K562 (cell line): ENCODE data around the gene PAEP. TPM values are rescaled to one million over a fixed set of nuclear protein-coding genes. Genes with fewer than 3 reads are reported as not detected.

Source experiments
- ATAC-seq: fragments of 200-7000 bp; cut with Tn5 transposase; 3 replicates; pipeline ENCODE4 v1.9.1; 2020; ENCODE audit warnings: moderate library complexity
- BruUV-seq: library from RNA; stranded (reverse); fragments of 400-500 nt; replicated peaks from 2 replicates; lab custom pipeline; 2021; lab: Mats Ljungman, UMichigan
- CTCF ChIA-PET: fragments of 300-600 bp; formaldehyde crosslinking; extraction: SDS; loops from one replicate; lab custom pipeline; 2021; ENCODE audit warnings: low intra/inter-chr PET ratio; lab: Yijun Ruan, JAX
- POLR2A ChIA-PET: fragments of 300-600, 350-650 bp; sonication (Branson Sonifier 250); formaldehyde crosslinking; extraction: SDS; loops from one replicate; lab custom pipeline; 2021; ENCODE audit warnings: antibody characterized with exemption, inconsistent platforms; lab: Yijun Ruan, JAX
- DNase-seq, 4 experiments: peaks; one replicate each; pipeline versions ENCODE4 v3.0.0 to v3.0.0-alpha.2; 2011 to 2018; ENCODE audit warnings: low spot score in 3 of 4, mixed read lengths in 3 of 4; ENCODE audit errors: extremely low read depth in 1 of 4
- FAIRE-seq: peaks from 2 replicates; lab custom pipeline; 2011; peaks lifted over from hg19 to GRCh38; lab: Jason Lieb, UNC
- H2AFZ ChIP-seq: 2 replicates; pipeline ENCODE4 v1.6.0; 2011; ENCODE audit warnings: low read depth, low read length, control low read depth, inconsistent platforms
- H3K27ac ChIP-seq: fragments of 200-600 bp; 3 replicates; pipeline ENCODE4 v1.8.0; 2011; ENCODE audit warnings: low read depth, mild to moderate bottlenecking, control low read depth, inconsistent platforms, low read length, moderate library complexity, mixed read lengths; ENCODE audit errors: extremely low read depth
- H3K27me3 ChIP-seq, 2 experiments: fragments of 300-600 bp in 1 of 2; 2 replicates in 1 of 2; 3 replicates in 1 of 2; pipeline versions ENCODE4 v1.6.0 to v1.8.0; 2011; ENCODE audit warnings: inconsistent platforms in 2 of 2, low read length in 2 of 2, mild to moderate bottlenecking in 1 of 2, mixed read lengths in 1 of 2, moderate library complexity in 1 of 2; ENCODE audit not compliant: control insufficient read depth in 2 of 2, insufficient read depth in 2 of 2
- H3K36me3 ChIP-seq: fragments of 300-600 bp; 3 replicates; pipeline ENCODE4 v1.8.0; 2011; ENCODE audit warnings: mild to moderate bottlenecking, low read length, inconsistent platforms; ENCODE audit not compliant: control insufficient read depth, insufficient read depth
- H3K4me1 ChIP-seq, 2 experiments: fragments of 200-600 bp in 1 of 2; replicated peaks in 1 of 2; 2 replicates in 1 of 2; 3 replicates in 1 of 2; pipeline versions ENCODE4 v1.5.1 to v1.8.0; 2011; ENCODE audit warnings: inconsistent platforms in 2 of 2, low read length in 2 of 2, mild to moderate bottlenecking in 1 of 2, mixed read lengths in 1 of 2, moderate library complexity in 1 of 2; ENCODE audit not compliant: control insufficient read depth in 2 of 2, insufficient read depth in 2 of 2
- H3K4me2 ChIP-seq: 2 replicates; pipeline ENCODE4 v1.6.1; 2011; ENCODE audit warnings: low read length, control low read depth, inconsistent platforms, mixed read lengths; ENCODE audit not compliant: insufficient read depth
- H3K4me3 ChIP-seq: fragments of 200-600 bp; sonication (generic), shearing (Covaris generic); 2 replicates; pipeline ENCODE4 v1.5.1; 2016; ENCODE audit warnings: control low read depth, inconsistent platforms
- H3K79me2 ChIP-seq: fragments of 200-600 bp; 3 replicates; pipeline ENCODE4 v1.8.0; 2011; ENCODE audit warnings: low read length, inconsistent platforms; ENCODE audit not compliant: control insufficient read depth, insufficient read depth
- H3K9ac ChIP-seq, 2 experiments: 2 replicates each; pipeline versions ENCODE4 v1.6.0 to v1.6.1; 2011; ENCODE audit warnings: low read depth in 2 of 2, low read length in 2 of 2, control low read depth in 1 of 2, inconsistent platforms in 1 of 2, mild to moderate bottlenecking in 1 of 2, mixed read lengths in 1 of 2; ENCODE audit not compliant: insufficient read depth in 1 of 2
- H3K9me1 ChIP-seq: one replicate; pipeline ENCODE4 v1.6.0; 2011; ENCODE audit warnings: inconsistent platforms, mild to moderate bottlenecking, low read length, moderate library complexity; ENCODE audit not compliant: control insufficient read depth, insufficient read depth
- H3K9me3 ChIP-seq: replicated peaks from 2 replicates; pipeline ENCODE4 v1.5.1; 2011; ENCODE audit warnings: low read depth, low read length, inconsistent platforms; ENCODE audit not compliant: control insufficient read depth, insufficient read depth
- H4K20me1 ChIP-seq: replicated peaks from 2 replicates; pipeline ENCODE4 v1.6.1; 2011; ENCODE audit warnings: low read length, inconsistent platforms, mixed read lengths; ENCODE audit not compliant: control insufficient read depth, insufficient read depth
- FOXK2 ChIP-seq, 2 experiments: fragments of 450-650 bp; IDR thresholded peaks in 1 of 2; conservative IDR thresholded peaks in 1 of 2; 2 replicates each; pipeline ENCODE4 v1.6.1; 2016; ENCODE audit warnings: low read depth in 2 of 2, mild to moderate bottlenecking in 1 of 2
- GATAD2A ChIP-seq: fragments of 450-650 bp; IDR thresholded peaks from 2 replicates; pipeline ENCODE4 v1.6.1; 2017
- JUND ChIP-seq, 2 experiments: IDR thresholded peaks; 2 replicates in 1 of 2; 3 replicates in 1 of 2; pipeline ENCODE4 v1.6.1; 2011; ENCODE audit warnings: borderline replicate concordance in 2 of 2, low read depth in 2 of 2, low read length in 2 of 2, improper control_type of control experiment in 1 of 2, missing biosample characterization in 1 of 2, missing genetic modification characterization in 1 of 2, missing genetic modification reagents in 1 of 2
- PKNOX1 ChIP-seq: fragments of 450-650 bp; IDR thresholded peaks from 2 replicates; pipeline ENCODE4 v1.6.1; 2016
- POLR2A ChIP-seq: fragments of 450-650 bp; conservative IDR thresholded peaks from 2 replicates; pipeline ENCODE4 v1.6.1; 2016
- SMARCA5 ChIP-seq: fragments of 450-650 bp; IDR thresholded peaks from 2 replicates; pipeline ENCODE4 v1.6.1; 2016
- SP1 ChIP-seq: sonication (generic); formaldehyde crosslinking; IDR thresholded peaks from 2 replicates; pipeline ENCODE4 v1.8.1; 2022; ENCODE audit warnings: mild to moderate bottlenecking, missing genetic modification reagents
- TAL1 ChIP-seq: fragments of 450-650 bp; IDR thresholded peaks from 2 replicates; pipeline ENCODE4 v1.6.1; 2016; ENCODE audit warnings: mild to moderate bottlenecking
- TEAD4 ChIP-seq, 2 experiments: sonication (generic) in 1 of 2; formaldehyde crosslinking in 1 of 2; IDR thresholded peaks; 2 replicates each; pipeline versions ENCODE4 v1.6.1 to v1.8.0; 2012 to 2022; ENCODE audit warnings: borderline replicate concordance in 1 of 2, inconsistent platforms in 1 of 2, low read length in 1 of 2, mild to moderate bottlenecking in 1 of 2, missing genetic modification reagents in 1 of 2
- TRIM24 ChIP-seq, 2 experiments: fragments of 450-650 bp; IDR thresholded peaks; 2 replicates each; pipeline ENCODE4 v1.6.1; 2016
- ZFX ChIP-seq: sonication (generic); formaldehyde crosslinking; IDR thresholded peaks from 2 replicates; pipeline ENCODE4 v1.8.0; 2022; ENCODE audit warnings: mild to moderate bottlenecking, missing genetic modification reagents, moderate library complexity
- ZNF175 ChIP-seq: fragments of 200-800 bp; sonication (Bioruptor generic); IDR thresholded peaks from 2 replicates; pipeline ENCODE4 v1.6.1; 2016; ENCODE audit warnings: low read depth, mild to moderate bottlenecking, missing genetic modification characterization, missing compliant biosample characterization
- ZNF197 ChIP-seq: fragments of 200-800 bp; sonication (Bioruptor generic); IDR thresholded peaks from 2 replicates; pipeline ENCODE4 v1.6.1; 2016; ENCODE audit warnings: low read depth, missing genetic modification characterization, missing compliant biosample characterization
- ZNF395 ChIP-seq: fragments of 200-800 bp; sonication (Bioruptor generic); IDR thresholded peaks from 2 replicates; pipeline ENCODE4 v1.6.1; 2017; ENCODE audit warnings: missing genetic modification characterization, missing compliant biosample characterization
- ZNF551 ChIP-seq: fragments of 250-450 bp; sonication (Bioruptor Pico); IDR thresholded peaks from 2 replicates; pipeline ENCODE4 v1.5.0; 2021; ENCODE audit warnings: mild to moderate bottlenecking, moderate library complexity
- ZNF707 ChIP-seq: fragments of 250-450 bp; sonication (Bioruptor Pico); conservative IDR thresholded peaks from 2 replicates; pipeline ENCODE4 v1.8.0; 2022; ENCODE audit warnings: inconsistent platforms, mild to moderate bottlenecking, moderate library complexity
- WGBS: fragments of 100-300 bp; shearing (Covaris generic); methylation state at CpG from one replicate; pipeline ENCODE4 v1.1.6; 2016; ENCODE audit warnings: low coverage, mixed read lengths; ENCODE audit not compliant: insufficient coverage; ENCODE audit errors: missing lambda C conversion rate; 5-methylcytosine and 5-hydroxymethylcytosine counted together
- in situ Hi-C: fragments of 300-500 bp; cut with MboI; formaldehyde crosslinking; loops from 4 replicates; pipeline ENCODE4 v1.15.0; 2018; ENCODE audit warnings: inconsistent platforms, mixed read lengths
- intact Hi-C: fragments of 100-400 bp; cut with micrococcal nuclease; formaldehyde crosslinking; loops from 2 replicates; pipeline ENCODE4 v1.14.2; 2022
- polyA plus RNA-seq, 8 experiments: library from polyadenylated mRNA; depleted of rRNA in 4 of 8; stranded (reverse) in 5 of 8; unstranded in 3 of 8; fragments of >200 nt; fragmentation: Nextera tagmentation in 2 of 8; fragmentation: Illumina TruSeq in 1 of 8; extraction: Ambion mirVana in 2 of 8; extraction: Trizol in 1 of 8; gene quantifications; 2 replicates each; pipeline versions ENCODE4 v1.2.1 to v1.2.3, GENCODE V29; 2011 to 2014; ENCODE audit warnings: inconsistent platforms in 1 of 8, missing spikeins in 1 of 8
- total RNA-seq, 7 experiments: library from RNA; depleted of rRNA in 6 of 7; stranded (reverse); fragments of >200 nt in 6 of 7; fragmentation: Illumina TruSeq in 2 of 7; extraction: Trizol in 2 of 7; gene quantifications; 2 replicates each; pipeline versions ENCODE4 v1.2.1 to v1.2.3, GENCODE V29; 2011 to 2021; ENCODE audit warnings: low replicate concordance in 1 of 7
- TF ChIP-seq, protein P1 (sequence below): fragments of 200-400 bp; formaldehyde crosslinking; IDR thresholded peaks from 2 replicates; pipeline ENCODE4 v1.6.1; 2017; ENCODE audit warnings: mild to moderate bottlenecking, low read depth, low read length, moderate library complexity

PAEP gene
- total and polyA plus RNA-seq, 9 of the 15 experiments (the other 6 are each of a cell fraction or from before 2014, with no cell fraction given), result 0.22 to 4.5 (median 0.58) TPM

- TF ChIP-seq TEAD4 (IDR thresholded peaks at IDR 0.05; ENCODE audit: low read length) (0 out of 2 replicates have a peak, but pooled peaks have one; percentile 28), TEAD4 (CRISPR knock-in tag; IDR thresholded peaks at IDR 0.05; ENCODE audit: borderline replicate concordance) (no peak), TAL1 (no peak), PKNOX1 (peak; percentile 51)
Measured at GRCh38 chr9:135596211-135596610, 34.7 kb downstream of the PAEP start (continued).

DNA sequence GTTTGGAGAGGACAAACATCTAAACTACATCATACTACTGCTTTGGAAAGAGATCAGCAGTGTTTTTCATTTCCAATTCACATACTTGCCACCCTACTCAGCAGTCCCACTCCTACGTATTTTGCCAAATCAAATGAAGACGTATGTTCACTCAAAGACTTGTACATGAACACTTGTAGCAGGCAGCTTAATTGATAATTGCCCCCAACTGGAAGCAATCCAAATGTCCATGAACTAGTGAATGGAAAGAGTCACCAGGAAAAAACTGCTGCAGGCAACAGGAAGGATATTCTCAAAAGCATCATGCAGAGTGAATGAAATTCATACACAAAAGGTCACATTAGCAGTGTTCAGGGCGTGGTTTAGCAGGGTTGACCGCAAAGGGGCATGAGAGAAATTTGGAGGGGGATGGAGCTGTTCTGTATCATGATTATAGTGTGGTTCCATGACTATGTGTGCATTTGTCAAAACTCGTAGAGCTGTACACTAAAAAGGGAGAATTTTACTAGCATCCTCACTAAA lies 38.8 kb downstream of the PAEP start:
- Histone ChIP-seq H3K9ac (no peak overlapping the region), H2AFZ (no peak overlapping the region), H3K27ac (no peak overlapping the region), H4K20me1 (peaks cover 9% of the 10 kb centered on the region; the same call in 1 of the 2 replicates), H3K27me3 (peaks cover 5 to 13% of the 10 kb centered on the region in 2 experiments; a peak in 3 of 5 replicates), H3K36me3 (no peaks in the 10 kb centered on the region), H3K9me3 (no peaks in the 10 kb centered on the region), H3K4me3 (no peak overlapping the region), H3K4me1 (peaks cover 0 to 8% of the 10 kb centered on the region in 2 experiments; a peak in 3 of 5 replicates), H3K9me1 (no peaks in the 10 kb centered on the region), H3K4me2 (no peak overlapping the region), H3K79me2 (no peaks in the 10 kb centered on the region)
- POLR2A ChIA-PET, result interaction anchor here (0.6 kb wide), 1 partner anchor 538 kb away, joined by 4 read pairs; no protein-coding TSS in a partner anchor
- DNase-seq (no peak), ATAC-seq (no peak), FAIRE-seq (no peak)
- intact Hi-C loops, result loop anchor here (5.0 to 10.0 kb wide), 5 partner anchors 84 to 527 kb away; partner anchors contain the start of gene UBAC1
- no TSS peak for BruUV-seq
- WGBS, result 0% methylated on average over 5 of the region's 5 CpGs
- in situ Hi-C loops, result no loop called here
- CTCF ChIA-PET, result no interaction called here
- TF ChIP-seq JUND (IDR thresholded peaks at IDR 0.05; ENCODE audit: borderline replicate concordance, low read depth, low read length) (no peak), JUND (tag; IDR thresholded peaks at IDR 0.05; ENCODE audit: borderline replicate concordance, low read depth, low read length) (no peak), TRIM24 (IDR thresholded peaks at IDR 0.05) (no peak), POLR2A (no peak), SMARCA5 (no peak), GATAD2A (no peak), FOXK2 (conservative IDR thresholded peaks at IDR 0.05 in 1 of 2, IDR thresholded peaks at IDR 0.05 in 1 of 2; ENCODE audit: low read depth in 2 of 2) (no peak), SP1 (CRISPR knock-in tag) (no peak), ZNF395 (CRISPR knock-in tag) (no peak), ZNF197 (CRISPR knock-in tag) (no peak), ZNF175 (CRISPR knock-in tag) (no peak), ZFX (no peak), ZNF551 (CRISPR knock-in tag) (no peak), ZNF707 (CRISPR knock-in tag) (no peak)
- TF ChIP-seq, protein P1, sequence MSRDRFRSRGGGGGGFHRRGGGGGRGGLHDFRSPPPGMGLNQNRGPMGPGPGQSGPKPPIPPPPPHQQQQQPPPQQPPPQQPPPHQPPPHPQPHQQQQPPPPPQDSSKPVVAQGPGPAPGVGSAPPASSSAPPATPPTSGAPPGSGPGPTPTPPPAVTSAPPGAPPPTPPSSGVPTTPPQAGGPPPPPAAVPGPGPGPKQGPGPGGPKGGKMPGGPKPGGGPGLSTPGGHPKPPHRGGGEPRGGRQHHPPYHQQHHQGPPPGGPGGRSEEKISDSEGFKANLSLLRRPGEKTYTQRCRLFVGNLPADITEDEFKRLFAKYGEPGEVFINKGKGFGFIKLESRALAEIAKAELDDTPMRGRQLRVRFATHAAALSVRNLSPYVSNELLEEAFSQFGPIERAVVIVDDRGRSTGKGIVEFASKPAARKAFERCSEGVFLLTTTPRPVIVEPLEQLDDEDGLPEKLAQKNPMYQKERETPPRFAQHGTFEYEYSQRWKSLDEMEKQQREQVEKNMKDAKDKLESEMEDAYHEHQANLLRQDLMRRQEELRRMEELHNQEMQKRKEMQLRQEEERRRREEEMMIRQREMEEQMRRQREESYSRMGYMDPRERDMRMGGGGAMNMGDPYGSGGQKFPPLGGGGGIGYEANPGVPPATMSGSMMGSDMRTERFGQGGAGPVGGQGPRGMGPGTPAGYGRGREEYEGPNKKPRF, result no peak
